Activated B cell treated with CpG ODN at 0.5 μM for 24 hours (primary cell): ENCODE measurements around the gene CIT. TPM values are rescaled to one million over a fixed set of nuclear protein-coding genes. Genes with fewer than 3 reads are reported as not detected.

Experiments used
- ATAC-seq: fragments of 200-7000 bp; cut with Tn5 transposase; one replicate; pipeline ENCODE4 v1.10.0; 2021; ENCODE audit warnings: low read depth, mild to moderate bottlenecking, moderate library complexity
- CTCF ChIA-PET: fragments of 350-600 bp; sonication (Branson Sonifier 250); formaldehyde crosslinking; loops from one replicate; lab custom pipeline; 2021; ENCODE audit warnings: antibody characterized with exemption; lab: Charles Lee
- POLR2A ChIA-PET: fragments of 350-600 bp; sonication (Branson Sonifier 250); formaldehyde crosslinking; loops from one replicate; lab custom pipeline; 2021; ENCODE audit warnings: antibody characterized with exemption; lab: Charles Lee
- DNase-seq: peaks from one replicate; pipeline ENCODE4 v3.0.0; 2022
- H3K27ac Mint-ChIP-seq: one replicate; pipeline ENCODE4 v1.8.0; 2020; ENCODE audit warnings: mixed read lengths
- H3K27me3 Mint-ChIP-seq: one replicate; pipeline ENCODE4 v1.8.0; 2021; ENCODE audit warnings: mixed read lengths
- H3K36me3 Mint-ChIP-seq: one replicate; pipeline ENCODE4 v1.8.0; 2021; ENCODE audit warnings: low read depth, mixed read lengths
- H3K4me1 Mint-ChIP-seq: one replicate; pipeline ENCODE4 v1.8.0; 2021; ENCODE audit warnings: mixed read lengths
- H3K4me3 Mint-ChIP-seq: one replicate; pipeline ENCODE4 v1.8.0; 2020; ENCODE audit warnings: mild to moderate bottlenecking, mixed read lengths
- H3K9me3 Mint-ChIP-seq: one replicate; pipeline ENCODE4 v1.8.0; 2020; ENCODE audit warnings: mixed read lengths
- CTCF ChIP-seq: fragments of 200-600 bp; IDR thresholded peaks from one replicate; pipeline ENCODE4 v1.8.0; 2022; ENCODE audit warnings: antibody characterized with exemption, mild to moderate bottlenecking
- intact Hi-C: fragments of 100-400 bp; cut with micrococcal nuclease; formaldehyde crosslinking; loops from one replicate; pipeline ENCODE4 v1.15.1; 2024
- total RNA-seq: library from RNA; stranded (reverse); gene quantifications from 2 replicates; pipeline ENCODE4 v1.2.3, GENCODE V29; 2022

Gene CIT
- total RNA-seq, 1 donor from 2014 or later, result 6.1 TPM

GRCh38 chr12:119679081-119679480, 198.0 kb downstream of the CIT start:
- intact Hi-C loops, result no loop called here
- no peak for TF ChIP-seq CTCF
- DNase-seq, result no peak
- peaks cover 75% of the 10 kb centered on the region for H3K36me3 Mint-ChIP-seq
- CTCF ChIA-PET, result no interaction called here
- H3K9me3 Mint-ChIP-seq, result peaks cover 3% of the 10 kb centered on the region
- H3K27me3 Mint-ChIP-seq, result no peaks in the 10 kb centered on the region
- H3K4me3 Mint-ChIP-seq, result no peak overlapping the region
- POLR2A ChIA-PET, result interaction anchor here (2.4 kb wide), 1 partner anchor 11 kb away, joined by 8 read pairs; the partner anchor contains the start of gene PRKAB1
- ATAC-seq, result no peak
- H3K4me1 Mint-ChIP-seq, result peaks cover 30% of the 10 kb centered on the region
- H3K27ac Mint-ChIP-seq, result no peak overlapping the region

- Mint-ChIP-seq H3K27ac (no peak overlapping the region), H3K27me3 (no peaks in the 10 kb centered on the region), H3K9me3 (no peaks in the 10 kb centered on the region), H3K4me1 (peaks cover 32% of the 10 kb centered on the region), H3K36me3 (peaks cover 81% of the 10 kb centered on the region), H3K4me3 (no peak overlapping the region)
- ATAC-seq, result no peak
- intact Hi-C loops, result no loop called here
- ChIA-PET CTCF (no interaction called here), POLR2A (interaction anchor here (2.4 kb wide), 1 partner anchor 10 kb away, joined by 8 read pairs; the partner anchor contains the start of gene PRKAB1)
- no peak for DNase-seq
- TF ChIP-seq CTCF, result no peak
Measured at GRCh38 chr12:119678459-119678858, 198.7 kb downstream of the CIT start.

- intact Hi-C loops, result no loop called here
- ChIA-PET CTCF (no interaction called here), POLR2A (no interaction called here)
- TF ChIP-seq CTCF, result no peak
- peaks cover 26% of the 10 kb centered on the region for H3K4me1 Mint-ChIP-seq
- H3K9me3 Mint-ChIP-seq, result no peaks in the 10 kb centered on the region
- no peak for DNase-seq
- no peaks in the 10 kb centered on the region for H3K27me3 Mint-ChIP-seq
- H3K36me3 Mint-ChIP-seq, result peaks cover 94% of the 10 kb centered on the region
- H3K27ac Mint-ChIP-seq, result no peak overlapping the region
- ATAC-seq, result no peak
- no peak overlapping the region for H3K4me3 Mint-ChIP-seq
Measured at GRCh38 chr12:119676573-119676972, 200.5 kb downstream of the CIT start.

- peaks cover 98% of the 10 kb centered on the region for H3K36me3 Mint-ChIP-seq
- ChIA-PET CTCF (no interaction called here), POLR2A (no interaction called here)
- peaks cover 26% of the 10 kb centered on the region for H3K4me1 Mint-ChIP-seq
- no peak for ATAC-seq
- no peak overlapping the region for H3K4me3 Mint-ChIP-seq
- no peak for DNase-seq
- no peaks in the 10 kb centered on the region for H3K27me3 Mint-ChIP-seq
- intact Hi-C loops, result no loop called here
- no peaks in the 10 kb centered on the region for H3K9me3 Mint-ChIP-seq
- TF ChIP-seq CTCF, result no peak
- no peak overlapping the region for H3K27ac Mint-ChIP-seq
Measured at GRCh38 chr12:119676022-119676421, 201.1 kb downstream of the CIT start.

- Mint-ChIP-seq H3K27me3 (no peaks in the 10 kb centered on the region), H3K27ac (no peak overlapping the region), H3K4me1 (peaks cover 38% of the 10 kb centered on the region), H3K4me3 (no peak overlapping the region), H3K36me3 (peaks cover 96% of the 10 kb centered on the region), H3K9me3 (no peaks in the 10 kb centered on the region)
- TF ChIP-seq CTCF, result no peak
- POLR2A ChIA-PET, result no interaction called here
- intact Hi-C loops, result no loop called here
- CTCF ChIA-PET, result no interaction called here
- no peak for DNase-seq
- no peak for ATAC-seq
Measured at GRCh38 chr12:119674560-119674959, 202.6 kb downstream of the CIT start.
